Stimulated activated CD8-positive, alpha-beta memory T cell treated with anti-CD3 and anti-CD28 coated beads, Interleukin-12 subunit alpha, Interleukin-12 subunit beta, amount 100 ng/mL, for 1 hour (primary cell): ENCODE results near the gene MARK3.
"Not testable (repeated sequence)": the region's sequence is repeated elsewhere in the genome, so short reads cannot be mapped to it uniquely, and the experiment has no call there.

Experiments
- DNase-seq: peaks from one replicate; pipeline ENCODE4 v3.0.0-alpha.2; 2020; ENCODE audit warnings: low read depth

MARK3 gene

GRCh38 chr14:103385152-103385928 is at the start of gene MARK3:
MARK3 (plus strand) TSS chr14:103385415; CDS start chr14:103386030, 615 bp downstream.
- peak; percentile 93 for DNase-seq

DNA sequence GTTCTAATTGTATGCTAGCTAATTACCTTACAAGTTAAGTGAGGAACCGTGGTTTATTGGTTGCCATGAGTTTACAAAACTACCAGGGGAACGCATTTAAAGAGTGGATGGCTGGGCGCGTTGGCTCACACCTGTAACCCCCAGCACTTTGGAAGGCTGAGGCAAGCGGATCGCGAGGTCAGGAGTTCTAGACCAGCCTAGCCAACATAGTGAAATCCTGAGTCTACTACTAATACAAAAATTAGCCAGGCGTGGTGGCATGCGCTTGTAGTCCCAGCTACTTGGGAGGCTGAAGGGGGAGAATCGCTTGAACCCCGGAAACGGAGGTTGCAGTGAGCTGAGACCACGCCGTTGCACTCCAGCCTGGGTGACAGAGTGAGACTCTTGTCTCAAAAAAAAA is 49.0 kb upstream of the MARK3 start:
- DNase-seq = no peak

DNA sequence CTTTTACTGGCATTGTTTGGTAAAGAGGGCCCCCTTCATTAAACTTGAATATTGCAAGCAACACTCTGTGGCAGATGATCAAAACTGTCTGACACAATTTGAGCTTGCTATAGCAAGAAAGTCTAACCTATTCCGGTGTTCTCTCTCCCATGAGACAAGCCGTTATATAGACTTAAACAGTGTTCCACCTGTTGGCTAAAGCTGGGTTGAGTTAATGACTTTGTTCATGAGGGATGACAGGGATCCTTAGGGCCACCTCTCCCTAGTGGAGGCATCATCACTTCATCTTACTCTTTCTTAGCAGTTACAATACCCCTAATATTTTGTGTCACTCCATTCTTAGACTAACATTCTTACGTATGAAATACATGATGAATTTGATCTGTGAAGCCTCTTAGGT is 47.4 kb upstream of the MARK3 start:
- no peak for DNase-seq

DNA sequence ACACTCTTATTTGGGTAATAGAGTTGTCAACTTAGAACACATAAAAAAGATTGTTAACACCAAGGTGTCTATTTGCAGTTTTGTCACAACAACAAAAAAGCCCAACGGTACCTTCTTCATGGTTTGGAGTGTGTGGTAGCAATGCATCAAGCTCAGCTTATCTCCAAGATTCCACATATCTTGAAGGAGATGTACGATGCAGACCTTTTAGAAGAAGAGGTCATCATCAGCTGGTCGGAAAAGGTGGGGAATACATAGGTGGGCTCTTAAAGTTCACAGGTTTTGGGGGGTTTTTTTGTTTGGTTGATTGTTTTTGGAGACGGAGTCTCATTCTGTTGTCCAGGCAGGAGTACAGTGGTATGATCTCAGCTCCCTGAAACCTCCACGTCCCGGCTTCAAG is 45.7 kb upstream of the MARK3 start:
- DNase-seq = no peak

DNA sequence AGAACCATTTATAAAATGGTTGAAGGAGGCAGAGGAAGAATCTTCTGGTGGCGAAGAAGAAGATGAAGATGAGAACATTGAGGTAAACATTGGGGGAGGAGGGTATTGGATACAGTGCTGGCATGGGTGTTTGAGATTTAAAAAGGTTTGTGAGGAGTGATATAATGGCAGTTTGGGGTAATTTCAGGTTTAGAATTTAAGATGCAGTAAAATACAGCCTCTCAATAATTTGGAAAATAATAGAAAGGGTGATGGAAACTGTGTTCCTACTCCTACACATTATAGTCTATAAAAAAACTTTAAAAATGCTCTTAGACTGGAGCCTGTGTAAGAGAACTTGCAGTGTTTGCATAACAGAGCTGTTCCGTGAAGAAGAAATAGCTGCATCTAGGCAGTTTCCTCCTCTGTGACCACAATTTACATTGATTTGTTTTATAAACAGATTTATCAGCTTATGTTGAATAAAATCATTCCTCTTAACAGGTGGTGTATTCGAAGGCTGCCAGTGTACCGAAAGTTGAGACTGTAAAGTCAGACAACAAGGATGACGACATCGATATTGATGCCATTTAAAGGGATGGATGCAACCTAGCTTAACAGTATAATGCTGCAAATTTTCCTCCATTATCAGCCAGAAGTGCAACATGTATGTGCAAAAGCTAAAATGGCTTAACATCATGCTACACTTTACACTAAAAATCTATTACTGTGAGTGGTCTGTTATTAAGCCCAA is 44.6 kb upstream of the MARK3 start:
- no peak for DNase-seq

DNA sequence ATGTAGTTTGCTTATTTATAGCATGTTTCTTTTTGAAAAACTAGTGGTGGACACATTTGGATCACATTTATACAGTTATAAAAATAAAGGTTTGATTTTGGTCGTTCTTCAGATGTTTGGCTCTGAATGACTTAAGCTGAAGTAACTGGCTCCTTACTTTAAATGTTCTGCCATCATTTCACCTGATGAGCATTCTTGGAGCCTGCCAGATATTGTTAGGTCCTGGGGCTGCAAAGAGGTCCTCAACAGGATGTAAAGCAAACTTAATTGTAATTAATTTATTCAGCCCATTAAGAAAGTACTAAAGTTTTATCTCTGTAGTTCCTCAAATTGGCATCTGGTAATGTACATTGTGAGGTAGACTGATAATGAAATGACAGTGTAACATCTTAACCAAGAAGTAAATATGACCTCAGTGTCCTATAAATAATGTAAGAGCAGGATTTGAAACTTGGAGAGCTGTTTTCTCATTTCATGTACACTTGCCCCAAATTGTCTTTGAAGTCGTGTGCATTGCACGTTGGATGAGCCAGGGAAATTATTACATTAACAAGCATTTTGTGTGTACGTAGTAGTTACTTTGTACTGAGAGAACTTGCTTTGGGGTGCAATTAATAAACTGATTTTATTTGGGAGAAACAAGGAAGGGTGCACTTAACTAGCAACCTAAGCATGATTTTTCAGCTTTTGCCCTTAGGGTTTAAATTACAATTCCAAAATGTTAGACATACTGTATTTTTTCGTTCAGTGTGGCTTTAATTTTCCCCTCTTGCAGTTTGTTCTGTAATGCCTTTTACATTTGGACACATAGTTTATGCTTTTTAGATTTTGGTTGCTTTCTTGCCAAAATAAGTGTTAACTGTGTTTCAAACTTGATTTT is 43.7 kb upstream of the MARK3 start:
- no peak for DNase-seq

- no peak for DNase-seq
Observed at GRCh38 chr14:103343164-103343879, 41.9 kb upstream of the MARK3 start.

DNA sequence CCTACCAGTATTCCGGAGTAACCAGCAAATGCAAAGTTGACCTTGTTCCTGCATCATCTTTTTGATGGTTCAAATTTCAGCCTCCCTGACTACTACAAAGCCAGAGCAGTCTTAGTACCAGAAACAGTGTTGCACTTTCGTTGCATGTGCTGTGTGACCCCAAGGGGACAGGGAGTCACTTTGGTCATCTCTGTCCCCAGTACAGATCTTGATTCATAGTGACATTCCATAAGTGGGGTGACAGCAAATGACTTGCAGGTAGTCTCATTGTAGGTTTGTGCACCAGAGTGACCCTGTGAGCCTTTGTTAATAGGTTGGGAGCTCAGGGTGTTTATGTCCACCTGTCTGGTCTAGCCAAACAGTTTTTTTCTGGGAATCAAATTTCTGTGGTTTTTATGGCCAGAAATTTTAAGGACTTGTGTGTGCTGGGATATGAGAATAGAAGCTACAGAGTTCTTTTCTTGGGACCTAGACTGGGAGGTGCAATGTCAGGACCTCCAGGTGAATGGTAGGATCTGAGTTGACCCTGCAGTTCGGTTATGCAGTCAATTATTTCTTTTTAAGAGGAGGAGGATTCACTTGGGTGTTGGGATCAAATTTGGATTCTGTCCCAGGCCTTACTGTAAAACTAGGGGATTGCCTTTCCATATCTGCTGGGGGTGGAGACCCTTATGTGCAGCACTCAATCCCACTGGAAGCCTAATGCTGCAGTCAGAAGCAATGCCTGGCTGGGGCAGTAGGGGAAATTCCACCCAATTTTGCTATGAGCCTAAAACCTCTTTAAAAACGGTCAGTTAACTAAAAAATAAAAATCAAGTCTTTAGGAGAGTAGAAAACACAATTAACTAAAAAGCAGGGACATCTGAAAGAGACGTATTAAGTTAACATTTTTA is 41.1 kb upstream of the MARK3 start:
- DNase-seq = no peak

DNA sequence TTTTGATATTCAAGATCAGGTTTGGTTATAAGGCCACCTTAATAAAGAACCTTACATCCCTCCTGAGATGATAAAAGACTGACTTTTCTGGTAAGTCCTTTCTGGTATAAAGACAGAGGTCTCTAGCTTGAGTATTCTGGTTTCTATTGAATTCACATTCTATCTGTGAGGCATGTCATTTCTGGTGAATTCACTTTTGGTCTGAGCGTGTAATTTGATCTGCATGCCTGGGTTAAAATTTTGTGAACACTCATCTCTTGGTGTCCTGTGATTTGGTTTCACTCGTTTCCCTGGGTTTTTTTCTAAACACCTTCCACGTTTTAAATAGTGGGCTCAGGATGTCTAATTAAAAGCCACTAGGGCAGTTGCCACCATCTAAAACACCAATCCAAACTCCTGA is 38.9 kb upstream of the MARK3 start:
- no peak for DNase-seq

- DNase-seq = no peak
Observed at GRCh38 chr14:103347091-103347815, 38.0 kb upstream of the MARK3 start.

DNA sequence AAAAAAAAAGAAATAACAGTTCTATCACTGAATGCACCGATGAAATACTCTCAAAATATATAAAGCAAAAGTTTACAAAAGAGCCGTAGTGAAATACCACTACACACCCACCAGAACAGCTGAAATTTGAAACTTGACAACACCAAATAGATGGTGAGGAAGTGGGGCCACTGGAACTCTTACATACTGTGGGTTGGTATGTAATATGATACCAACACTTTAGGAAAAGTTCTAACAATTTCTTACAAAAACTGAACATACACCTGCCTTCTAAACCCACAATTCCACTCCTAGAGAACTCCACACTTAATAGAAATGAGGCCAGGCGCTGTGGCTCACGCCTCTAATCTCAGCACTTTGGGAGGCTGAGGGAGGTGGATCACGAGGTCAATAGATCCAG is 37.1 kb upstream of the MARK3 start:
- no peak for DNase-seq

GRCh38 chr14:103349982-103350381 is 35.2 kb upstream of the MARK3 start:
- no peak for DNase-seq

- no peak for DNase-seq
Observed at GRCh38 chr14:103353362-103353761, 31.9 kb upstream of the MARK3 start.

GRCh38 chr14:103354141-103354540 is 31.1 kb upstream of the MARK3 start:
- no peak for DNase-seq

DNA sequence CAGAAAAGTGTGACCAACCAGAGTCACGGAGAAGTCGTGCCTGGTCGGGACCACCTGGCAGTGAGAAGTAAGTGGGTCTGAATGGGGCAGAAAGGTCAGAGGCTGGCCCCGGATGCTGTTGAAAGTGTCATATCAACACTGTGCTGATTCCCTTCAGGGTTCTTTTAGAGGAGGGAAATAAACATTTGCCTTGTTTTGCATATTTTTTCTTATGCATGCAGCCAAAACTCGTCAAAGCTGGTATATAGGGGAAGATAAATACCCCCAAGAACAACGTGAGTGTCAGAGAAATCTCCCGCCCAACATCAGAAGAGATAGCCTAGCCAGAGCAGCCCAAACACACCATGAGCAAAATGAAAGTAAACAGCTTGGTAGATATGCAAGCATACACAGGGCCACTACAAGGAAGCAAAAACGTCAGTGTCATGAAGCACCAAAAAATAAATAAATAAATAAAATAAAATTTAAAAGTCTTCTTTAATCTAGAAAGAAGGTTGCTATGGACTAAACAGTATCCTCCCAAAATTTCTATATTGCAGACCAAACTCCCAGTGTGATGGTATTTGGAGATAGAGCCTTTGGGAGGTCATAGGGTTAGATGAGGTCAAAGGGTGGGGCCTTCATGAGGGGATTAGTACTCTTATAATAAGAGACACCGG is 29.1 kb upstream of the MARK3 start:
- no peak for DNase-seq

DNA sequence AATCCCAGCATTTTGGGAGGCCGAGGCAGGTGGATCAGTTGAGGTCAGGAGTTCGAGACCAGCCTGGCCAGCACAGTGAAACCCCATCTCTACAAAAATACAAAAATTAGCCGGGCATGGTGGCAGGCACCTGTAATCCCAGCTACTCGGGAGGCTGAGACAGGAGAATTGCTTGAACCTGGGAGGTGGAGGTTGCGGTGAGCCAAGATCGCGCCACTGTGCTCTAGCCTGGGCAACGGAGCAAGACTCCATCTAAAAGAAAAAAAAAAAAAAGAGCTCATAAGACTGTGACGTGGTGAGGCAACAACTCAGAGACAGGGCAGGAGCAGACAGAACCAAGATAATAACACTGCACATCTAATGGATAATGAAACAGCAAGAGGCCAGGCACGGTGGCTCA is 27.7 kb upstream of the MARK3 start:
- DNase-seq = not testable (repeated sequence)

DNA sequence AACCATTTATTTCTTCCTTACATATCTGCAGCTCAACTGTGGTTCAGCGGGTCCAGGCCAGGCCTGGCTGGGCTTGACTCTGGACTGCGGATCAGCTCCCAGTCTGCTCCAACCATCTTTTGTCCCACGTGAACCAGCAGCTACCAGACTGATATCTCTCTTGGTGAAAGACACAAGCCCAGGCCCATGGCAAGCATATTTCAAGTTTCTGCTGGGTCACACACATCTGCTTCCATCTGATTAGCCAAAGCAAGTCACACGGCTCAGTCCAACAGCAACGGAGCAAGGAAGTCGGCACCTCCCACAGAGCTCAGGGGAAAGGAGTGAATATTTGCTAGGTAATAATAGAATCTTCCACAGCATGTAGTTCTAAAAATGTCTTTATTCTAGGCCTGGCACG is 24.7 kb upstream of the MARK3 start:
- DNase-seq = no peak

DNA sequence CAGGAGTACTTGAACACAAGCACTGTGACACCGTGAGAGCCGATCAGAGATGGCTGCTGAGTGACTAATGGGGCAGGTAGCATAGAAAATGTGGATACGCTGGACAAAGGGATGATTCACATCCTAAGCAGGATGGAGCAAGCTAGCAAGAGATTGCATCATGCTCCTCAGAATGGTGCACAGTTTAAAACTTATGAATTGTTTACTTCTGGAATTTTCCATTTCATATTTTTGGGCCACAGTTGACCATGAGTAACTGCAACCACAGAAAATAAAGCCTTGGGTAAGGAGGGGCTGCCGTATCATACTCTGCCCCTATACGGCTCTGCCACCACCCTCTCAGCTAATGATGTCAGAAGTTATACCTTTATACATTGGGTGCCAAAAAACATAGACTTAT is 23.3 kb upstream of the MARK3 start:
- DNase-seq = no peak

GRCh38 chr14:103362780-103363179 is 22.4 kb upstream of the MARK3 start:
- no peak for DNase-seq

GRCh38 chr14:103366741-103367140 is 18.5 kb upstream of the MARK3 start:
- DNase-seq = no peak
